GM10248 (cell line): ENCODE results near the gene NUFIP2.
"Not testable (repeated sequence)": the region's sequence is repeated elsewhere in the genome, so short reads cannot be mapped to it uniquely, and the experiment has no call there.

Experiments used
- CTCF ChIA-PET: fragments of 300-600 bp; sonication (Branson Sonifier 250); formaldehyde crosslinking; extraction: SDS; loops from one replicate; lab custom pipeline; 2021; ENCODE audit warnings: antibody characterized with exemption; lab: Yijun Ruan, JAX
- POLR2A ChIA-PET: fragments of 350-650 bp; sonication (Branson Sonifier 250); formaldehyde crosslinking; extraction: SDS; loops from one replicate; lab custom pipeline; 2020; ENCODE audit warnings: antibody characterized with exemption; lab: Yijun Ruan, JAX
- DNase-seq: peaks from one replicate; pipeline ENCODE4 v3.0.0; 2012; ENCODE audit errors: extremely low spot score
- TF ChIP-seq, protein P1 (sequence below): IDR thresholded peaks from 2 replicates; pipeline ENCODE4 v1.5.1; 2012; ENCODE audit warnings: mild to moderate bottlenecking, low read depth; ENCODE audit errors: extremely low read depth, missing control alignments, control extremely low read depth

The NUFIP2 gene

DNA sequence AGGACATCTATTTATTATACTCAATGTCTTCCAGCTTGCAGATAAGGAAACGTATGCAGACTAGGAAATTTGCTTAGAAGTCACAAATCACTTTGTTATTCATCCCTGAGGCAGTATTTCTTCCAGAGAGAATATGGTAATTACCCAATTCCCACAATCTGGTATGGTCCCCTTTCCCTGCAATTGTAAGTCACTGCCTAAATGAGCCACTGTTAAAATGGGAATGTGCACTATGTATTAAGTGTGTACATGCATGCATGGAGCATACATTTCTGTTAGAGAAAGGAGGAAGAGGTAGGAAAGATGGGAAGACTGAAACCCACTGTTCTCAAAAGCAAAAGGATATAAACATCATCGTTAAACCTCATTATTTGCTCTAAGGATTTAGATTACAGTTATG, 10.0 kb downstream of the NUFIP2 start:
- TF ChIP-seq, protein P1, sequence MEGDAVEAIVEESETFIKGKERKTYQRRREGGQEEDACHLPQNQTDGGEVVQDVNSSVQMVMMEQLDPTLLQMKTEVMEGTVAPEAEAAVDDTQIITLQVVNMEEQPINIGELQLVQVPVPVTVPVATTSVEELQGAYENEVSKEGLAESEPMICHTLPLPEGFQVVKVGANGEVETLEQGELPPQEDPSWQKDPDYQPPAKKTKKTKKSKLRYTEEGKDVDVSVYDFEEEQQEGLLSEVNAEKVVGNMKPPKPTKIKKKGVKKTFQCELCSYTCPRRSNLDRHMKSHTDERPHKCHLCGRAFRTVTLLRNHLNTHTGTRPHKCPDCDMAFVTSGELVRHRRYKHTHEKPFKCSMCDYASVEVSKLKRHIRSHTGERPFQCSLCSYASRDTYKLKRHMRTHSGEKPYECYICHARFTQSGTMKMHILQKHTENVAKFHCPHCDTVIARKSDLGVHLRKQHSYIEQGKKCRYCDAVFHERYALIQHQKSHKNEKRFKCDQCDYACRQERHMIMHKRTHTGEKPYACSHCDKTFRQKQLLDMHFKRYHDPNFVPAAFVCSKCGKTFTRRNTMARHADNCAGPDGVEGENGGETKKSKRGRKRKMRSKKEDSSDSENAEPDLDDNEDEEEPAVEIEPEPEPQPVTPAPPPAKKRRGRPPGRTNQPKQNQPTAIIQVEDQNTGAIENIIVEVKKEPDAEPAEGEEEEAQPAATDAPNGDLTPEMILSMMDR: no peak
- ChIA-PET CTCF (interaction anchor here (1.6 to 3.2 kb wide), 2 partner anchors 8 to 135 kb away, joined by 5 to 11 read pairs; no protein-coding TSS in a partner anchor), POLR2A (interaction anchor here (1.0 kb wide), 1 partner anchor 135 kb away, joined by 3 read pairs; no protein-coding TSS in a partner anchor)
- no peak for DNase-seq

DNA sequence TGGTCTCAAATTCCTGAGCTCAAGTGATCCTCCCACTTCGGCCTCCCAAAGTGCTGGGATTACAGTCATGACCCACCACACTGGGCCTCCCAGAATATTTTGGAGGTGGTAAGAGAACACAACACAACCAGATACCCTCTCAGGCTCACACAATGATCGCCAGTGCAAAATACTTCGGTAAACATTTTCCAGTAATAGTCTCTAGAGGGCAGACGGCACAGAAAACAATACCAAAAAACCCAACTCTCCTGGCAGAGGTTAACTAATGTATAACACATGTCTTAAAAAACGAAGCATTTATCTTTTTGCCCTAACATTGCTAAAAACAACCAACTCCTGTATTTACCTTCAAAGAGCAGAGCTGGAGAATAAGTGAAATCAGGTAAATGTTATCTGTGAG, 10.5 kb downstream of the NUFIP2 start:
- ChIA-PET POLR2A (interaction anchor here (0.5 to 1.0 kb wide), 2 partner anchors 103 to 135 kb away, joined by 3 to 4 read pairs; partner anchors contain the start of gene MYO18A), CTCF (interaction anchor here (0.9 to 3.2 kb wide), 3 partner anchors 9 to 135 kb away, joined by 3 to 11 read pairs (median 5); no protein-coding TSS in a partner anchor)
- no peak for DNase-seq
- TF ChIP-seq, protein P1: no peak

DNA sequence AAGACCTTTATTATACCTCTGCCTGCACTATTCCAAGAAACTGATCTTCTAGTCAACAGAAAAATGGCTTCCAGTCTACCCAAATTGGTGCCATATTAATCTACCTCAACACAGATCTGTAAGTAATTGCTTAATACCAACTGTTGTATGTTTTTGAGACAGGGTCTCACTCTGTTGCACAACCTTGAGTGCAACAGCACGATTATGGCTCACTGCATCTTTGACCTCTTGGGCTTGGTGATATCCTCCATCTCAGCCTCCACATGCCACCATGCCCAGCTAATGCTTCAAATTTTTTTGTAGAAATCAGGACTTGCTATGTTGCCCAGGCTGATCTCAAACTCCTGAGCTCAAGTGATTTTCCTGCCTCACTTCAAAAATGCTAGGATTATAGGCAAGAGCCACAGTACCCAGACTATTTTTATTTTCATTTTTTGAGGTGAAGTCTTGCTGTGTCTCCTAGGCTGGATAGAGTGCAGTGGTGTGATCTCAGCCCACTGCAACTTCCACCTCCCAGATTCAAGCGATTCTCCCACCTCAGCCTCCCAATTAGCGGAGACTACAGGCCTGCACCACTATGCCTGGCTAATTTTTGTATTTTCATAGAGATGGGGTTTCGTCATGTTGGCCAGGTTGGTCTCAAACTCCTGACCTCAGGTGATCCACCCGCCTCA, 14.4 kb downstream of the NUFIP2 start:
- CTCF ChIA-PET: interaction anchor here (0.9 to 2.4 kb wide), 5 partner anchors 11 to 131 kb away, joined by 3 to 13 read pairs (median 4); no protein-coding TSS in a partner anchor
- TF ChIP-seq, protein P1: no peak
- POLR2A ChIA-PET: no interaction called here
- no peak for DNase-seq

DNA sequence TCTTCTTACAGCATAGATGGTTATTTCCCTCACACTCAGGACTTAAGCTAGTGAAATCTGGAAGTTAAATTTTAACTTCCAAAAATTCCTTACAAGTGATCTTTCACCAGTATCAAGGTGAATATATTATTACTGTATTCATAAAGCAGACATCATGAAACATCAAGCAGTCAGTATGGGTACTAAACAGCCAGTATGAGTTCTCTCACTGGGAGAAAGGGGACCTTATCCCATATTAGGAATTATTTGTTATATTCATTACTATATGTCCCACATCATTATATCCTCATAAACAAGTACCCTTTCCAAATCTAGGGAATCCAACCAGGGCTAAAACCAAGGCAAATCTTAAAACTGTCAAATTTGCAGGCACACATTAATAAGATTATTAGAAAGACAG, 15.3 kb downstream of the NUFIP2 start:
- CTCF ChIA-PET: interaction anchor here (0.9 to 2.1 kb wide), 3 partner anchors 13 to 130 kb away, joined by 3 to 13 read pairs (median 3); no protein-coding TSS in a partner anchor
- TF ChIP-seq, protein P1: no peak
- DNase-seq: no peak
- POLR2A ChIA-PET: no interaction called here

DNA sequence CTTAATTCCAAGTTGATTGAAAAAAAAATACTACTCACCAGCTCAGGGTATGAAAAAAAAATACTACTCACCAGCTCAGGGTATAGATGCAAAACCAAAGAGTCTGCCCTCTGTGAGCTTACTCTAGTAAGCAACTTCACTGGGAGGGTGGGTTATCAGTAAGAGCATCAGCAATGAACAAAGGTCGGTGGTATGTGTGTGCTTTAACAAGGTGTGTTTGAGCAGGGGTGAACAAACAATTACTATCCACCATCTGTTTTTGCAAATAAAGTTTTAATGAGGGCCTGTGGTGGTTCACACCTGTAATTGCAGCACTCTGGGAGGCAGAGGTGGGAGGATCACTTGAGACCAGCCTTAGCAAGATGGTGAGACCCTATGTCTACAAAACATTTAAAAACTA, 20.0 kb downstream of the NUFIP2 start:
- DNase-seq: no peak
- POLR2A ChIA-PET: no interaction called here
- CTCF ChIA-PET: interaction anchor here (0.8 to 1.7 kb wide), 4 partner anchors 18 to 125 kb away, joined by 3 to 4 read pairs (median 3); partner anchors contain the start of gene MYO18A
- TF ChIP-seq, protein P1: no peak

DNA sequence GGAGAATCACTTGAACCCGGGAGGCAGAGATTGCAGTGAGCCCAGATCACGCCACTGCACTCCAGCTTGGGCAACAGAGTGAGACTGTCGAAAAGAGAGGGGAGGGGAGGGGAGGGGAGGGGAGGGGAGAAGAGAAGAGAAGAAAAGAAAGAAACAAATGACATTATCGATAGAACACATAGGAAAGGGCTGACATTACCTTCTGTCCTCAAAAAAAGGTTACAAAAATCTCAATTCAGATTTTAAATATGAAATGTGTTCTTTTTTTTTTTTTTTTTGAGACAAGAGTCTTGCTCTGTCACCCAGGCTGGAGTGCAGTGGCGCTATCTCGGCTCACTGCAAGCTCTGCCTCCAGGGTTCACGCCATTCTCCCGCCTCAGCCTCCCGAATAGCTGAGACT, 22.0 kb downstream of the NUFIP2 start:
- POLR2A ChIA-PET: interaction anchor here (0.6 kb wide), 1 partner anchor 128 kb away, joined by 7 read pairs; no protein-coding TSS in a partner anchor
- not testable (repeated sequence) for DNase-seq
- CTCF ChIA-PET: interaction anchor here (1.2 to 1.7 kb wide), 2 partner anchors 79 to 123 kb away, joined by 3 to 4 read pairs; no protein-coding TSS in a partner anchor

DNA sequence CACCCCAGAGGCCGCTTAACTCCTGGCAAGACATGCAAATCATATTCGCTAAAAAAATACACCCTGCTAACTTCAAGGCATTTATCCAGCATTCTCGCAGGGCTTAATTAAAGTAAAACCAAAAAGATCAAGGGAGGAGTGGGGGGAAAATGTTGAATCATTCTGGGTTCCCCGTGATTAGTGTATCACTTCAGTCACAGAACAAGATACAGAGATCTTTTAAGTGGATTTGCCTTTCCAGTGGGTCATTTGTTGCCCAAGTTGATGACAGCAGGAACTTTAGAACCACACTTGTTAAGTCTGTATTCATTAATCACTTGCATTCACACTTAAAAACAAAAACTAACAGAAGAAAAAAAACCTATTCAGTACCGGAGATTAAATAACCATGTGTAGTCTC, 30.0 kb downstream of the NUFIP2 start:
- no peak for DNase-seq
- CTCF ChIA-PET: interaction anchor here (1.2 kb wide), 1 partner anchor 19 kb away, joined by 3 read pairs; no protein-coding TSS in a partner anchor
- TF ChIP-seq, protein P1: no peak
- POLR2A ChIA-PET: no interaction called here
